HEK293 (cell line): ENCODE measurements around the gene EEFSEC.

Source experiments
- CTCF ChIA-PET: fragments of 350-600 bp; formaldehyde crosslinking; extraction: SDS; loops from one replicate; lab custom pipeline; 2021; ENCODE audit warnings: antibody characterized with exemption; lab: Yijun Ruan, JAX
- POLR2A ChIA-PET: fragments of 300-600 bp; formaldehyde crosslinking; extraction: SDS; loops from one replicate; lab custom pipeline; 2020; ENCODE audit warnings: antibody characterized with exemption, inconsistent platforms; lab: Yijun Ruan, JAX
- H3K27ac ChIP-seq: fragments of 200-500 bp; sonication (Bioruptor generic); 2 replicates; pipeline ENCODE4 v1.5.1; 2014; ENCODE audit warnings: low read depth, low read length, control low read depth, inconsistent platforms; ENCODE audit errors: extremely low read depth
- H3K36me3 ChIP-seq, 2 experiments: fragments of 200-500 bp in 1 of 2; sonication (Bioruptor generic) in 1 of 2; 1 replicate in 1 of 2; 2 replicates in 1 of 2; pipeline ENCODE4 v1.5.1; 2014 to 2017; ENCODE audit warnings: inconsistent platforms in 2 of 2, low read length in 2 of 2; ENCODE audit not compliant: control insufficient read depth in 2 of 2, insufficient read depth in 1 of 2
- H3K4me1 ChIP-seq: fragments of 200-500 bp; sonication (Bioruptor generic); 2 replicates; pipeline ENCODE4 v1.5.1; 2014; ENCODE audit warnings: mild to moderate bottlenecking, low read length, inconsistent platforms; ENCODE audit not compliant: control insufficient read depth, insufficient read depth
- H3K4me3 ChIP-seq: 2 replicates; pipeline ENCODE4 v1.5.1; 2011; ENCODE audit warnings: low read depth, mild to moderate bottlenecking, control low read depth, low read length, moderate library complexity
- H3K9me3 ChIP-seq: fragments of 200-500 bp; sonication (Bioruptor generic); 2 replicates; pipeline ENCODE4 v1.5.1; 2014; ENCODE audit warnings: low read depth, low read length, inconsistent platforms; ENCODE audit not compliant: control insufficient read depth, insufficient read depth
- CTCF ChIP-seq: fragments of 450-650 bp; formaldehyde crosslinking; IDR thresholded peaks from 2 replicates; pipeline ENCODE4 v1.5.1; 2016; ENCODE audit warnings: missing biosample characterization, missing genetic modification characterization
- GLI4 ChIP-seq: fragments of 450-650 bp; formaldehyde crosslinking; IDR thresholded peaks from 2 replicates; pipeline ENCODE4 v1.5.1; 2016; ENCODE audit warnings: missing biosample characterization, missing genetic modification characterization
- GLIS1 ChIP-seq: fragments of 450-650 bp; formaldehyde crosslinking; IDR thresholded peaks from 2 replicates; pipeline ENCODE4 v1.5.1; 2016; ENCODE audit warnings: missing biosample characterization, missing genetic modification characterization
- HOXD13 ChIP-seq: sonication (generic); formaldehyde crosslinking; IDR thresholded peaks from 2 replicates; pipeline ENCODE4 v1.8.0; 2022; ENCODE audit warnings: missing genetic modification reagents, borderline replicate concordance
- IKZF3 ChIP-seq: fragments of 450-650 bp; IDR thresholded peaks from 2 replicates; pipeline ENCODE4 v1.5.0; 2018; ENCODE audit warnings: missing biosample characterization, mild to moderate bottlenecking, missing genetic modification characterization, moderate library complexity
- TCF7L2 ChIP-seq: IDR thresholded peaks from 2 replicates; pipeline ENCODE4 v1.6.1; 2011; ENCODE audit warnings: low read depth, mild to moderate bottlenecking, inconsistent platforms, low read length, moderate library complexity, borderline replicate concordance
- ZBTB6 ChIP-seq: fragments of 450-650 bp; formaldehyde crosslinking; IDR thresholded peaks from 2 replicates; pipeline ENCODE4 v1.5.1; 2017; ENCODE audit warnings: missing biosample characterization, missing genetic modification characterization
- ZBTB7A ChIP-seq: fragments of 450-650 bp; formaldehyde crosslinking; IDR thresholded peaks from 2 replicates; pipeline ENCODE4 v1.5.1; 2016; ENCODE audit warnings: low read depth, missing biosample characterization, missing genetic modification characterization
- ZFP41 ChIP-seq: fragments of 450-650 bp; formaldehyde crosslinking; IDR thresholded peaks from 2 replicates; pipeline ENCODE4 v1.5.1; 2016; ENCODE audit warnings: missing biosample characterization, missing genetic modification characterization, borderline replicate concordance
- ZIC2 ChIP-seq: fragments of 450-650 bp; formaldehyde crosslinking; IDR thresholded peaks from 2 replicates; pipeline ENCODE4 v1.5.1; 2016; ENCODE audit warnings: missing biosample characterization, missing genetic modification characterization
- ZNF121 ChIP-seq: fragments of 450-650 bp; formaldehyde crosslinking; IDR thresholded peaks from 2 replicates; pipeline ENCODE4 v1.5.1; 2016; ENCODE audit warnings: missing biosample characterization, missing genetic modification characterization
- ZNF18 ChIP-seq: fragments of 450-650 bp; formaldehyde crosslinking; IDR thresholded peaks from 2 replicates; pipeline ENCODE4 v1.5.1; 2016; ENCODE audit warnings: missing biosample characterization, missing genetic modification characterization
- ZNF2 ChIP-seq: fragments of 450-650 bp; formaldehyde crosslinking; IDR thresholded peaks from 2 replicates; pipeline ENCODE4 v1.5.1; 2016; ENCODE audit warnings: missing biosample characterization, missing genetic modification characterization
- ZNF202 ChIP-seq: fragments of 450-650 bp; formaldehyde crosslinking; IDR thresholded peaks from 2 replicates; pipeline ENCODE4 v1.5.1; 2016; ENCODE audit warnings: missing biosample characterization, missing genetic modification characterization, borderline replicate concordance
- ZNF23 ChIP-seq: fragments of 450-650 bp; formaldehyde crosslinking; IDR thresholded peaks from 2 replicates; pipeline ENCODE4 v1.5.1; 2016; ENCODE audit warnings: missing biosample characterization, missing genetic modification characterization, borderline replicate concordance
- ZNF433 ChIP-seq: fragments of 450-650 bp; formaldehyde crosslinking; IDR thresholded peaks from 2 replicates; pipeline ENCODE4 v1.5.1; 2016; ENCODE audit warnings: missing biosample characterization, missing genetic modification characterization, low read depth
- ZNF837 ChIP-seq: fragments of 450-650 bp; formaldehyde crosslinking; IDR thresholded peaks from 2 replicates; pipeline ENCODE4 v1.5.1; 2016; ENCODE audit warnings: missing biosample characterization, missing genetic modification characterization
- ZSCAN18 ChIP-seq: fragments of 450-650 bp; formaldehyde crosslinking; IDR thresholded peaks from 2 replicates; pipeline ENCODE4 v1.5.1; 2016; ENCODE audit warnings: missing biosample characterization, missing genetic modification characterization

Gene EEFSEC

GRCh38 chr3:128421439-128421836 is 268.2 kb downstream of the EEFSEC start (continued):
- TF ChIP-seq ZNF18 (tag by site-specific recombination), result no peak
- no peak for TF ChIP-seq ZNF2
- no peak for TF ChIP-seq CTCF (tag by site-specific recombination)

- CTCF ChIA-PET, result no interaction called here
- POLR2A ChIA-PET, result no interaction called here
- no peaks in the 10 kb centered on the region for H3K9me3 ChIP-seq
- no peak overlapping the region for H3K4me3 ChIP-seq
- H3K4me1 ChIP-seq, result no peaks in the 10 kb centered on the region
- no peaks in the 10 kb centered on the region for H3K36me3 ChIP-seq
- TF ChIP-seq GLIS1 (tag by site-specific recombination) (peak; percentile 35), ZNF18 (tag by site-specific recombination) (no peak), ZFP41 (tag by site-specific recombination) (no peak), IKZF3 (no peak), GLI4 (no peak), ZBTB7A (tag by site-specific recombination) (no peak), ZIC2 (peak; percentile 58)
- H3K27ac ChIP-seq, result no peak overlapping the region
Observed at GRCh38 chr3:128421966-128422365, 268.7 kb downstream of the EEFSEC start.

GRCh38 chr3:128422762-128423524 is 269.7 kb downstream of the EEFSEC start:
- H3K4me1 ChIP-seq, result no peaks in the 10 kb centered on the region
- POLR2A ChIA-PET, result no interaction called here
- TF ChIP-seq ZNF121 (tag by site-specific recombination), result no peak
- no peak for TF ChIP-seq ZNF23
- TF ChIP-seq ZNF202 (tag by site-specific recombination), result no peak
- no peak for TF ChIP-seq ZBTB6 (tag by site-specific recombination)
- TF ChIP-seq ZNF433 (tag by site-specific recombination), result no peak
- TF ChIP-seq ZNF837 (tag by site-specific recombination), result no peak
- no peak for TF ChIP-seq CTCF (tag by site-specific recombination)
- no peak for TF ChIP-seq ZSCAN18
- TF ChIP-seq TCF7L2, result no peak
- TF ChIP-seq HOXD13, result no peak
- TF ChIP-seq, all 188 proteins: peak for 0
- Histone ChIP-seq H3K4me3 (no peak overlapping the region), H3K36me3 (no peaks in the 10 kb centered on the region), H3K27ac (no peak overlapping the region), H3K9me3 (no peaks in the 10 kb centered on the region)
- CTCF ChIA-PET, result interaction anchor here (1.0 kb wide), 1 partner anchor 21 kb away, joined by 3 read pairs; no protein-coding TSS in a partner anchor
